ENCODE data around the gene IGF2BP2.

DNA sequence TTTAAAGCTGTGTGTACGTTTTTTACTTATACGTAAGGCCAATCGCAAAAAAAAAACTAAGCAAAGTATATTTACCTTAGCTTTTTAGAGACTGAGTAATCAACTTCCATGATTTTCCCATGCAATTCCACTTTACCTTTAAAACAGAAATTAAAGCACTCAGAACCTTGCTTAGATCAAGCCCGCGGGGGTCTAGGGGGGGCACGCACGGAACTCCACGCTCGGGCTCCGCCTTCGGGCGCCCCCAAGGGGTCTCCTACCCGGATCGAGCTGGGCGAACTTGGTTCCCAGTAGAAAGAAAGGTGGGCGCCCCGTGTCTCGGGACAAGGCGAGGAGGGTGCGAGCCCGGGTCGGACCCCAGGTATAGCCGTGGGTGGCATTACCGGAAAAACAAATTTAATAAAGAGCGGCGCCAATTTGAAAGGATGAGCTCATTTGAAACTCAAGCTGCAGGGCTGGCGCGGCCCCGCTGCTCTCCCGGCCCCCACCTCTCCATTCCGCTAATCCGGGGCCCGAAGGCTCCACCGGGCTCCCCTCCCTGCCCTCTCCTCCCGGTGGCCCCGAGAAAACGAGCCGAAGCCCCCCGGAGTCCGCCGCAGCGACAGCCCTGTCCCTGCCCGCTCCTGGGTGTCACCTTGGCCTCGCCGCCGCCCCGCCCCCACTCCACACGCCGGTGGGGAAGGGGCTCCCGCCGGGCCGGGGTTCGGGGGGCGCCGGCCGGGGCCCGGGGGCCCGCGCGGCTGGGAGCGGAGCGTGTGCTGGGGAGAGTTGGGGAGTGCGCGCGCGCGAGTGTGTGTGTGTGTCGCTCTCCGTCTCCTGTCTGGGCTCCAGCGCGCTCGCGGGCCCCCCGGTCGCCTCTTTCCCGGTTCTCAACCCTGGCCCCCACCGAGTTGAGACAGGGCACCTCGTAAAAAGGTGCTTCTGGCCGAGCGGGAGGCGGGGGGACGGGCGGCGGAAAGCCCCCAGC lies 1.5 kb downstream of the IGF2BP2 start:
- TF ChIP-seq RAD21 (IDR thresholded peaks at IDR 0.05 in 1 of 2, conservative IDR thresholded peaks at IDR 0.05 in 1 of 2; ENCODE audit: low read depth in 2 of 2, low read length in 2 of 2), result peak in 1 of 2 experiments; percentile 15; a peak in 1 of 4 replicates
- TF ChIP-seq GTF2F1 (IDR thresholded peaks at IDR 0.05; ENCODE audit: borderline replicate concordance, low read depth, low read length), result no peak
- TF ChIP-seq CBX5 (IDR thresholded peaks at IDR 0.05; ENCODE audit: low read depth, low read length), result no peak
- TF ChIP-seq, protein P1, sequence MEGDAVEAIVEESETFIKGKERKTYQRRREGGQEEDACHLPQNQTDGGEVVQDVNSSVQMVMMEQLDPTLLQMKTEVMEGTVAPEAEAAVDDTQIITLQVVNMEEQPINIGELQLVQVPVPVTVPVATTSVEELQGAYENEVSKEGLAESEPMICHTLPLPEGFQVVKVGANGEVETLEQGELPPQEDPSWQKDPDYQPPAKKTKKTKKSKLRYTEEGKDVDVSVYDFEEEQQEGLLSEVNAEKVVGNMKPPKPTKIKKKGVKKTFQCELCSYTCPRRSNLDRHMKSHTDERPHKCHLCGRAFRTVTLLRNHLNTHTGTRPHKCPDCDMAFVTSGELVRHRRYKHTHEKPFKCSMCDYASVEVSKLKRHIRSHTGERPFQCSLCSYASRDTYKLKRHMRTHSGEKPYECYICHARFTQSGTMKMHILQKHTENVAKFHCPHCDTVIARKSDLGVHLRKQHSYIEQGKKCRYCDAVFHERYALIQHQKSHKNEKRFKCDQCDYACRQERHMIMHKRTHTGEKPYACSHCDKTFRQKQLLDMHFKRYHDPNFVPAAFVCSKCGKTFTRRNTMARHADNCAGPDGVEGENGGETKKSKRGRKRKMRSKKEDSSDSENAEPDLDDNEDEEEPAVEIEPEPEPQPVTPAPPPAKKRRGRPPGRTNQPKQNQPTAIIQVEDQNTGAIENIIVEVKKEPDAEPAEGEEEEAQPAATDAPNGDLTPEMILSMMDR (IDR thresholded peaks at IDR 0.05; ENCODE audit: control extremely low read depth in 1 of 3, insufficient read depth in 1 of 3, low read depth in 1 of 3, low read length in 3 of 3), result peak in 1 of 3 experiments; percentile 3; a peak in 1 of 4 replicates
- TF ChIP-seq POLR2A (IDR thresholded peaks at IDR 0.05; ENCODE audit: control extremely low read depth in 1 of 2, low read depth in 2 of 2, low read length in 2 of 2), result peak in 1 of 2 experiments; percentile 20; a peak in 1 of 3 replicates
- TF ChIP-seq CHD2 (IDR thresholded peaks at IDR 0.05; ENCODE audit: low read length), result no peak
- no peak for TF ChIP-seq POLR2AphosphoS5 (IDR thresholded peaks at IDR 0.05; ENCODE audit: low read depth, low read length)
- TF ChIP-seq CEBPB (IDR thresholded peaks at IDR 0.05; ENCODE audit: low read depth, low read length), result no peak
- TF ChIP-seq TBP (IDR thresholded peaks at IDR 0.05; ENCODE audit: low read depth, low read length), result no peak; the same call in 1 of the 2 replicates

All from H1 (cell line).